CD4-positive, alpha-beta T cell treated with Interleukin-21 for 1 hour (primary cell): ENCODE results near the gene NUP188.
A peak's percentile ranks its signal among the peaks of the same experiment; 100 is the strongest.

Source experiments
- DNase-seq: peaks from one replicate; pipeline ENCODE4 v3.0.0-alpha.2; 2020

The NUP188 gene

GRCh38 chr9:128913995-128914772 is 33.3 kb upstream of the NUP188 start:
- no peak for DNase-seq

GRCh38 chr9:128916204-128916603 is 31.3 kb upstream of the NUP188 start:
- DNase-seq: no peak

- no peak for DNase-seq
Observed at GRCh38 chr9:128916745-128917144, 30.8 kb upstream of the NUP188 start.

- no peak for DNase-seq
Observed at GRCh38 chr9:128917151-128917849, 30.2 kb upstream of the NUP188 start.

- no peak for DNase-seq
Observed at GRCh38 chr9:128918921-128919320, 28.6 kb upstream of the NUP188 start.

GRCh38 chr9:128919402-128920089 is 28.0 kb upstream of the NUP188 start:
- DNase-seq: no peak

- no peak for DNase-seq
Observed at GRCh38 chr9:128920381-128921058, 27.0 kb upstream of the NUP188 start, which contains the start of gene PHYHD1. TSS of gene PHYHD1 (plus strand) at chr9:128920982. CDS start at chr9:128922324, 1,342 bp downstream.

- DNase-seq: no peak
Observed at GRCh38 chr9:128921881-128922763, 25.4 kb upstream of the NUP188 start.

GRCh38 chr9:128923493-128923883 is 24.0 kb upstream of the NUP188 start:
- no peak for DNase-seq

- peak; percentile 60 for DNase-seq
Observed at GRCh38 chr9:128927731-128928411, 19.6 kb upstream of the NUP188 start.

GRCh38 chr9:128928624-128929023 is 18.9 kb upstream of the NUP188 start:
- DNase-seq: no peak

- no peak for DNase-seq
Observed at GRCh38 chr9:128929560-128929959, 17.9 kb upstream of the NUP188 start.

GRCh38 chr9:128933731-128934130 is 13.8 kb upstream of the NUP188 start:
- DNase-seq: no peak

- no peak for DNase-seq
Observed at GRCh38 chr9:128936171-128936865, 11.2 kb upstream of the NUP188 start.

- DNase-seq: no peak
Observed at GRCh38 chr9:128937310-128938165, 10.0 kb upstream of the NUP188 start.

- DNase-seq: no peak
Observed at GRCh38 chr9:128940271-128940921, 7.1 kb upstream of the NUP188 start.

- no peak for DNase-seq
Observed at GRCh38 chr9:128940946-128941755, 6.3 kb upstream of the NUP188 start.
